Erythroblast (primary cell): ENCODE measurements around the gene CRACDL.

ENCODE experiments used
- GATA1 ChIP-seq: IDR thresholded peaks from 2 replicates; pipeline ENCODE4 v1.6.1; 2011; ENCODE audit warnings: low read depth, mild to moderate bottlenecking, control low read depth, low read length, moderate library complexity
- POLR2A ChIP-seq: IDR thresholded peaks from 2 replicates; pipeline ENCODE4 v1.6.1; 2011; ENCODE audit warnings: mild to moderate bottlenecking, low read length

GRCh38 chr2:98896944-98897343 lies 39.1 kb downstream of the CRACDL start:
- TF ChIP-seq GATA1 (no peak), POLR2A (no peak)
